Epithelial cell of esophagus (primary cell): ENCODE data around the gene SCAF11.
A peak's percentile ranks its signal among the peaks of the same experiment; 100 is the strongest.
"Not testable (repeated sequence)": the region's sequence is repeated elsewhere in the genome, so short reads cannot be mapped to it uniquely, and the experiment has no call there.

Source experiments
- DNase-seq: peaks from one replicate; pipeline ENCODE4 v3.0.0; 2010; ENCODE audit warnings: low read depth
- H3K4me3 ChIP-seq: 2 replicates; pipeline ENCODE4 v1.5.1; 2011; ENCODE audit warnings: mild to moderate bottlenecking, low read length, control low read depth
- TF ChIP-seq, protein P1 (sequence below): IDR thresholded peaks from 2 replicates; pipeline ENCODE4 v1.5.1; 2011; ENCODE audit warnings: low read depth, mild to moderate bottlenecking, low read length, control low read depth, inconsistent platforms; ENCODE audit not compliant: insufficient read depth; ENCODE audit errors: missing control alignments

The SCAF11 gene

GRCh38 chr12:45990468-45991283, at the start of gene SCAF11:
SCAF11 (minus strand) TSS chr12:45990574; CDS start chr12:45964167, 26,407 bp downstream.
- peak within 1 kb of the TSS; percentile 96 for H3K4me3 ChIP-seq
- peak; percentile 100 for DNase-seq
- TF ChIP-seq, protein P1, sequence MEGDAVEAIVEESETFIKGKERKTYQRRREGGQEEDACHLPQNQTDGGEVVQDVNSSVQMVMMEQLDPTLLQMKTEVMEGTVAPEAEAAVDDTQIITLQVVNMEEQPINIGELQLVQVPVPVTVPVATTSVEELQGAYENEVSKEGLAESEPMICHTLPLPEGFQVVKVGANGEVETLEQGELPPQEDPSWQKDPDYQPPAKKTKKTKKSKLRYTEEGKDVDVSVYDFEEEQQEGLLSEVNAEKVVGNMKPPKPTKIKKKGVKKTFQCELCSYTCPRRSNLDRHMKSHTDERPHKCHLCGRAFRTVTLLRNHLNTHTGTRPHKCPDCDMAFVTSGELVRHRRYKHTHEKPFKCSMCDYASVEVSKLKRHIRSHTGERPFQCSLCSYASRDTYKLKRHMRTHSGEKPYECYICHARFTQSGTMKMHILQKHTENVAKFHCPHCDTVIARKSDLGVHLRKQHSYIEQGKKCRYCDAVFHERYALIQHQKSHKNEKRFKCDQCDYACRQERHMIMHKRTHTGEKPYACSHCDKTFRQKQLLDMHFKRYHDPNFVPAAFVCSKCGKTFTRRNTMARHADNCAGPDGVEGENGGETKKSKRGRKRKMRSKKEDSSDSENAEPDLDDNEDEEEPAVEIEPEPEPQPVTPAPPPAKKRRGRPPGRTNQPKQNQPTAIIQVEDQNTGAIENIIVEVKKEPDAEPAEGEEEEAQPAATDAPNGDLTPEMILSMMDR: peak; percentile 89

DNA sequence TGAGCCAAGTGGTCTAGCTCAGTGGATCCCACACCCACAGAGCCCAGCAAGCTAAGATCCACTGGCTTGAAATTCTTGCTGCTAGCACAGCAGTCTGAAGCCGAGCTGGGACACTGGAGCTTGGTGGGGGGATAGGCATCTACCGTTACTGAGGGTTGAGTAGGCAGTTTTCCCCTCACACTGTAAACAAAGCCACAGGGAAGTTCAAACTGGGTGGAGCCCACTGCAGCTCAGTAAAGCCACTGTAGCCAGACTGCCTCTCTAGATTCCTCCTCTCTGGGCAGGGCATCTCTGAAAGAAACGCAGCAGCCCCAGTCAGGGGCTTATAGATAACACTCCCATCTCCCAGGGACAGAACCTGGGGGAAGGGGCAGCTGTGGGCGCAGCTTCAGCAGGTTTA, 46.7 kb upstream of the SCAF11 start:
- not testable (repeated sequence) for DNase-seq, H3K4me3 ChIP-seq

GRCh38 chr12:46027172-46027571, 36.8 kb upstream of the SCAF11 start:
- DNase-seq: no peak
- TF ChIP-seq, protein P1: no peak
- no peak overlapping the region for H3K4me3 ChIP-seq

DNA sequence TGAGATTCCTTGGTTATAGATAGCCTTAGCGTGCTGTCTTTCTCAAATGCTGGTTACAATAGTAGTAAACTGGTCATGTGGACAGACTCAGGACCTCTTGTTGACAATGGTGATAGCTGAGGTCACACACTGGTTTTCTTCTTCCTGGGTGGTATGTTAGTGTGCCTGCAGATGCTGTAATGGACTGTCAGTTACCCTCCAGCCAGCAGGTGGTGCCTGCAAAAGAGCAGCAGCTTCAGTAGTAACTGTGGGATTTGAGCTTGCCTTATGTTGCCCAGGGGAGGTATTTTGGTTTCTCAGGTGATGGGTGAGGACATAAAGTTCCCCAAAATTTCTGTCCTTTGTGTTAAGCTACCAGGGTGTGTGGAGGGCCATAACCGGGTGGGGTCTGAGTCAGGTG, 33.7 kb upstream of the SCAF11 start:
- DNase-seq: no peak

DNA sequence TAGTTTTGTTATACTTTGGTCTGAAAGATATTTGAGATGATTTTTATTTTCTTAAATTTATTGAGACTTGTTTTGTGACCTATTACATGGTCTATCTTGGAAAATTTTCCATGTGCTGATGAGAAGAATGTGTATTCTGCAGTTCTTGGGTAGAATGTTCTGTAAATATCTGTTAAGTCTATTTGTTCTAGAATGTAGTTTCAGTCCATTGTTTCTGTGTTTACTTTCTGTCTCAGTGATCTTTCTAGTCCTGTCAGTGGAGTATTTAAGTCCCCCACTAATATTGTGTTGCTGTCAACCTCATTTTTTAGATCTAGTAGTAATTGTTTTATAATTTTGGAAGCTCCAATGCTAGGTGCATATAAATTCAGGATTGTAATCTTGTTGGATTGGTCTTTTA, 30.4 kb upstream of the SCAF11 start:
- no peak overlapping the region for H3K4me3 ChIP-seq
- TF ChIP-seq, protein P1: no peak
- no peak for DNase-seq

More for the DNA sequence above, 33.7 kb upstream of the SCAF11 start:
- TF ChIP-seq, protein P1: no peak
- H3K4me3 ChIP-seq: no peak overlapping the region

- DNase-seq, H3K4me3 ChIP-seq: not testable (repeated sequence)
Observed at GRCh38 chr12:46018712-46019111, 28.3 kb upstream of the SCAF11 start.

- not testable (repeated sequence) for H3K4me3 ChIP-seq, DNase-seq
Observed at GRCh38 chr12:46017866-46018375, 27.5 kb upstream of the SCAF11 start.

DNA sequence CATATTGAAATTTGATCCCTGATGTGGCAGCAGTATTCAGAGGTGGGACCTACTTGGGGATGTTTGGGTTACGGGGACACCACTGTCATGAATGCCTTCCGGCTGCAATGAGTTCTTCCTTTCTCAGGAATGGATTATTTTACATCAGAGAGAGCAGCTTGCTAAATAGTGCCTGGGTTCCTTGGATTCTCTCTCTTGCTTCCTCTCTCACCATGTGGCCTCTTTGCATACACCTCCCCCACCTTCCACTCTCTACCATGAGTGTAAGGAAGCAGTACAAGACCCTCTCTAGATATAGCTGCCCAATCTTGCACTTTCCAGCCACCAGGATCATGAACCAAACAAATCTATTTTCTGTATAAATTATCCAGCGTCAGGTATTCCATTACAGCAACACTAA, 15.4 kb upstream of the SCAF11 start:
- DNase-seq: no peak
- H3K4me3 ChIP-seq: no peak overlapping the region
- TF ChIP-seq, protein P1: no peak
